Osteocyte (in vitro differentiated cells): ENCODE results near the gene GLYR1. TPM values are rescaled to one million over a fixed set of nuclear protein-coding genes. Genes with fewer than 3 reads are reported as not detected.

ENCODE experiments used
- DNase-seq: peaks from one replicate; pipeline ENCODE4 v3.0.0; 2021; ENCODE audit warnings: mixed read lengths; ENCODE audit not compliant: unreplicated experiment; ENCODE audit errors: extremely low spot score
- H3K27ac Mint-ChIP-seq: one replicate; pipeline ENCODE4 v1.8.0; 2021; ENCODE audit warnings: mild to moderate bottlenecking, mixed read lengths; ENCODE audit not compliant: unreplicated experiment
- H3K27me3 Mint-ChIP-seq: one replicate; pipeline ENCODE4 v1.8.0; 2021; ENCODE audit warnings: mixed read lengths; ENCODE audit not compliant: unreplicated experiment
- H3K36me3 Mint-ChIP-seq: one replicate; pipeline ENCODE4 v1.8.0; 2021; ENCODE audit warnings: mixed read lengths; ENCODE audit not compliant: unreplicated experiment
- H3K4me1 Mint-ChIP-seq: one replicate; pipeline ENCODE4 v1.8.0; 2021; ENCODE audit warnings: mixed read lengths; ENCODE audit not compliant: unreplicated experiment
- H3K4me3 Mint-ChIP-seq: one replicate; pipeline ENCODE4 v1.8.0; 2021; ENCODE audit warnings: mild to moderate bottlenecking, moderate library complexity, mixed read lengths; ENCODE audit not compliant: unreplicated experiment
- H3K9me3 Mint-ChIP-seq: one replicate; pipeline ENCODE4 v1.8.0; 2021; ENCODE audit warnings: mixed read lengths; ENCODE audit not compliant: unreplicated experiment
- CTCF ChIP-seq: fragments of 200-600 bp; sonication (generic); IDR thresholded peaks from 2 replicates; pipeline ENCODE4 v1.5.0; 2021; ENCODE audit warnings: antibody characterized with exemption, mild to moderate bottlenecking, moderate library complexity
- total RNA-seq: library from RNA; stranded (reverse); gene quantifications from 2 replicates; pipeline ENCODE4 v1.2.1, GENCODE V29; 2021

GLYR1 gene
- total RNA-seq, 1 donor from 2014 or later: 76.9 TPM

GRCh38 chr16:4753227-4753626 lies 93.9 kb downstream of the GLYR1 start:
- no peaks in the 10 kb centered on the region for H3K9me3 Mint-ChIP-seq
- no peak for TF ChIP-seq CTCF
- H3K36me3 Mint-ChIP-seq: peaks cover 18% of the 10 kb centered on the region
- no peak for DNase-seq
- H3K4me1 Mint-ChIP-seq: no peaks in the 10 kb centered on the region
- no peak overlapping the region for H3K4me3 Mint-ChIP-seq
- H3K27ac Mint-ChIP-seq: no peak overlapping the region
- H3K27me3 Mint-ChIP-seq: no peaks in the 10 kb centered on the region

Other genes starting within 250 kb of the GLYR1 start
- 33.6 and 38.4 TPM in 2 replicates for gene UBALD1, start 232.4 kb downstream of the GLYR1 start, total RNA-seq
- gene MGRN1, start 222.5 kb downstream of the GLYR1 start, total RNA-seq: 88.0 and 94.6 TPM in 2 replicates
- 26.2 and 28.9 TPM in 2 replicates for gene NUDT16L1, start 153.7 kb downstream of the GLYR1 start, total RNA-seq
- 30.0 TPM in 2 replicates for gene ANKS3, start 113.0 kb downstream of the GLYR1 start, total RNA-seq
- gene DNAAF8, start 112.8 kb downstream of the GLYR1 start, total RNA-seq: 1.2 and 1.7 TPM in 2 replicates
- gene ZNF500, start 80.1 kb downstream of the GLYR1 start, total RNA-seq: 22.8 and 23.5 TPM in 2 replicates
- not detected in 2 replicates for gene SEPTIN12, start 58.9 kb downstream of the GLYR1 start, total RNA-seq
- gene SMIM22, start 51.9 kb downstream of the GLYR1 start, total RNA-seq: not detected in 2 replicates
- 16.1 and 19.1 TPM in 2 replicates for gene ROGDI, start 44.7 kb downstream of the GLYR1 start, total RNA-seq
- 50.3 and 50.8 TPM in 2 replicates for gene UBN1, start 193 bp upstream of the GLYR1 start, total RNA-seq
- gene PPL, start 89.9 kb upstream of the GLYR1 start, total RNA-seq: 9.7 and 10.3 TPM in 2 replicates
- gene SEC14L5, start 111.0 kb upstream of the GLYR1 start, total RNA-seq: not detected in 2 replicates
- gene NAGPA, start 186.6 kb upstream of the GLYR1 start, total RNA-seq: 16.8 and 19.9 TPM in 2 replicates
- not detected in 2 replicates for gene C16orf89, start 218.7 kb upstream of the GLYR1 start, total RNA-seq
- 31.6 and 36.5 TPM in 2 replicates for gene ALG1, start 224.6 kb upstream of the GLYR1 start, total RNA-seq